Subcutaneous abdominal adipose tissue (tissue), 5 donors: Measurements from ENCODE around the gene PRTFDC1.

Source experiments
- H3K27ac ChIP-seq: one replicate; pipeline ENCODE4 v1.7.0; 2013; ENCODE audit warnings: low read depth, mild to moderate bottlenecking, inconsistent platforms, low read length, moderate library complexity
- H3K27me3 ChIP-seq, 5 donors: one replicate each; pipeline ENCODE4 v1.7.0; 2013; ENCODE audit warnings: low read length in 5 of 5, inconsistent platforms in 1 of 5; ENCODE audit not compliant: control insufficient read depth in 5 of 5, insufficient read depth in 4 of 5
- H3K36me3 ChIP-seq, 5 donors: one replicate each; pipeline ENCODE4 v1.7.0; 2013; ENCODE audit warnings: low read length in 5 of 5; ENCODE audit not compliant: control insufficient read depth in 5 of 5, insufficient read depth in 5 of 5
- H3K4me1 ChIP-seq, 5 donors: one replicate each; pipeline ENCODE4 v1.7.0; 2013; ENCODE audit warnings: low read length in 5 of 5, mild to moderate bottlenecking in 3 of 5, moderate library complexity in 1 of 5; ENCODE audit not compliant: control insufficient read depth in 5 of 5, insufficient read depth in 5 of 5
- H3K4me3 ChIP-seq, 5 donors: one replicate each; pipeline ENCODE4 v1.7.0; 2013; ENCODE audit warnings: low read length in 5 of 5, low read depth in 1 of 5
- H3K9ac ChIP-seq, 5 donors: one replicate each; pipeline ENCODE4 v1.7.0; 2013; ENCODE audit warnings: low read length in 5 of 5, mild to moderate bottlenecking in 4 of 5, moderate library complexity in 3 of 5
- H3K9me3 ChIP-seq, 5 donors: one replicate each; pipeline ENCODE4 v1.7.0; 2013; ENCODE audit warnings: low read length in 5 of 5; ENCODE audit not compliant: control insufficient read depth in 5 of 5
- donor health status: healthy.
- donor health status: healthy.
- donor health status: healthy.
- donor health status: healthy.
- donor health status: healthy.

PRTFDC1 gene

DNA sequence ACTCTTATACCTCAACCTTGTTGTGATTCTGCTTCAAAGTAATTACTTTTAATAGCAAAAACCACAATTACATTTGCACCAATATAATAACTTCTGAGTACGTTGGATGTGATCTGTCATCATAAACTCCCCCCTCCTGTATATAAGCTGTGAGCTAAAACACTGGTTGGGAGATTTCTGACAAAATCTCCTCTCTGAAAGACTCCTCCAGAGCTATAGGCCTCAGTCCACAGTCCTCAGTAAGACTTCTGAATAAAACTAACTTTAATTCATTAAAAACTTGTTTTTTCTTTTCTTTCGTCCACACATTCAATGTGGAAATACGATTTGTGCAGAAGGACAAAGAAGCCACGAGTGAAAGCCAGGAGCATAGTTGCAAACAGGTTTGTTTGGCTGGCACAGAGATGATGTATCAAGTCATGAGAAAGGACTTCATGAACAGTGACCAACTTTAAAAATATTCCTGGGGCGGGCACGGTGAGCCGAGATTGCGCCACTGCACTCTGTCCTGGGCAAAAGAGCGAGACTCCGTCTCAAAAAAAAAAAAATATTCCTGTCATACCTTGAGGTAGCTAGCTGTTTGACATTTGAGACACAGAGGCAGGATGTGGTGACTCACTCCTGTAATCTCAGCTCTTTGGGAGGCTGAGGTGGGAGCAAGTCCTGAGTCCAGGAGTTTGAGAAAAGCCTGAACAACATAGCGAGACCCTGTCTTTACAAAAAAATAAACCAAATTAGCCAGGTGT, 137.7 kb downstream of the PRTFDC1 start:
- H3K27me3 ChIP-seq = no peaks in the 10 kb centered on the region
- no peaks in the 10 kb centered on the region for H3K4me1 ChIP-seq
- H3K36me3 ChIP-seq = no peaks in the 10 kb centered on the region
- H3K4me3 ChIP-seq = no peak overlapping the region
- H3K27ac ChIP-seq = no peak overlapping the region
- H3K9me3 ChIP-seq = peaks cover 0 to 2% (median 0%) of the 10 kb centered on the region in 5 donors
- no peak overlapping the region for H3K9ac ChIP-seq

DNA sequence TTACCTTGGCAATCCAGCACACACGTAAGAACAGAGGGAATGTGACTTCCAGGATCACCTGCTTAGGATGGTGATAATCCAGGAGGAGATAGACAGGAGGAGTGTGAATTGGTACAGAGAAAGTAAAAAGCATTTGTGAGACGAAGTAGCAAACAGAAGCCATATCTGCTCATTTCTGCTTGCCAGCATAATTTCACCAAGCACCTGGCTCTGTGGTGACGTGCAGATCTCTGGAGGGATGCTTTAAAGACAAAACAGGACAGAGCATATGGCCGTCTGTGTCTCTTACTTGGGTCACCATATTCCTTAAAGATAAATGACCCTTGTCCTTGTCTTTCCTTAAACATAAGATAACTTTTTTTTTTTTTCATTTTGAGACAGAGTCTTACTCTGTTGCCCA, 138.6 kb downstream of the PRTFDC1 start:
- Histone ChIP-seq H3K4me1 (no peaks in the 10 kb centered on the region), H3K27me3 (no peaks in the 10 kb centered on the region), H3K27ac (no peak overlapping the region), H3K9me3 (peaks cover 0 to 2% (median 0%) of the 10 kb centered on the region in 5 donors), H3K4me3 (no peak overlapping the region), H3K36me3 (no peaks in the 10 kb centered on the region), H3K9ac (no peak overlapping the region)

DNA sequence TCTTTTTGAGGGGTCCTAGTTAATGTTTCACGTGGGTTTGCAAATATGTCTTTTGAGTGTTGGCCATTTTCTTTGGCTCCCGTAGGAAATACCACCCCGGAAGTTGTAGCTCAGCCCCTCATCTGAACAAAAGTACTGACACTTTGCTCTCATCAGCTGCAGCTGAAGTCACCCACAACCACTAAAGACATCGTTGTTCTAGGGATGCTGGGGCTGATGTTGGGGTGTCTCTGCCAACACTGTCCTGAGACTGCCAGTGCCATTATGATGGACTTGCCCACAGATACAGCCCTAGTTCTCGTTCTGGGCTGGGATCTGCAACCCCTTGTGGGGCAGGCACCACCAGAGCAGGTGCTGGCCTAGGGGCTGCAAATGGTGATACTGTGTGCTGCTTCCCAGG, 146.1 kb downstream of the PRTFDC1 start:
- Histone ChIP-seq H3K4me3 (no peak overlapping the region), H3K9ac (no peak overlapping the region), H3K27me3 (no peaks in the 10 kb centered on the region), H3K36me3 (no peaks in the 10 kb centered on the region), H3K27ac (no peak overlapping the region), H3K9me3 (no peaks in the 10 kb centered on the region), H3K4me1 (no peaks in the 10 kb centered on the region)

DNA sequence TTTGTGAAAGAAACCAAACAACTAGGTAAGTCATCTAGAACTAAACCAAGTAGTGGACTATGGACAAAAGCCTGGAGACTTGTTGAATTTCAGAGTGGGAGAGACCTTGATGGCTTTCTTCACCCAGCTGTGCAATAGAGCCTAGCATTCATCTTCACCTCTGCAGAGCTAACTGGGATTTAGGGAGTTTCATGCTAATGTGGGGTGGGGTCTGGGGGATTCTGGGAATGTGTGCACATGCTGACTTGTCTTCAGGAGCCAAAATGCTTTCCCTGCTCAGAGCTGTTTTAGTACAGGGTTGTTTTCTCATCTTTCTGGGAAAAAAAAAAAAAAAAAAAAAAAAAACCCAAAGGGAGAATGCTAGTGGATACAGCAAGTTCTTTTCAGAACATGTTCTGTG, 147.4 kb downstream of the PRTFDC1 start:
- Histone ChIP-seq H3K36me3 (no peaks in the 10 kb centered on the region), H3K4me3 (no peak overlapping the region), H3K27me3 (no peaks in the 10 kb centered on the region), H3K9me3 (no peaks in the 10 kb centered on the region), H3K27ac (no peak overlapping the region), H3K4me1 (no peaks in the 10 kb centered on the region), H3K9ac (no peak overlapping the region)

DNA sequence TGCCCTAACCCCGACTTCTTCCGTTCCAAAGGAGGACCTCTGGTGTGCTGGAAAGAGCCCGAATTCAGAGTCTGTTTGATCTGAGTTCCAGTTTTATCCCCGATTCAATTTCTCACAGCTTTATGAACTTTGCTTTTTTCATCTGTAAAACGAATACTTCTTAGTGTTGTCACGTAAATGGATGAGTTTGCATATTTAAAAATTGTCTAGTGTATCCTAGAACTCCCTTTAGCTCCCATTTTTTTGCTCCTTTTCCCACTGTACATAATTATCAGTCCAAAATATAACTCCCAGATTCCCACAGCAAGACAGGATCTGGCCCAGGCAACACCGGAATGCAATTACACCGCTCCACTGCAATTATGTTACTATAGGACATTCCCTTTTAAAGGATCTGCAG, 148.0 kb downstream of the PRTFDC1 start:
- Histone ChIP-seq H3K36me3 (no peaks in the 10 kb centered on the region), H3K9ac (no peak overlapping the region), H3K27me3 (no peaks in the 10 kb centered on the region), H3K4me3 (no peak overlapping the region), H3K27ac (no peak overlapping the region), H3K4me1 (no peaks in the 10 kb centered on the region), H3K9me3 (no peaks in the 10 kb centered on the region)

DNA sequence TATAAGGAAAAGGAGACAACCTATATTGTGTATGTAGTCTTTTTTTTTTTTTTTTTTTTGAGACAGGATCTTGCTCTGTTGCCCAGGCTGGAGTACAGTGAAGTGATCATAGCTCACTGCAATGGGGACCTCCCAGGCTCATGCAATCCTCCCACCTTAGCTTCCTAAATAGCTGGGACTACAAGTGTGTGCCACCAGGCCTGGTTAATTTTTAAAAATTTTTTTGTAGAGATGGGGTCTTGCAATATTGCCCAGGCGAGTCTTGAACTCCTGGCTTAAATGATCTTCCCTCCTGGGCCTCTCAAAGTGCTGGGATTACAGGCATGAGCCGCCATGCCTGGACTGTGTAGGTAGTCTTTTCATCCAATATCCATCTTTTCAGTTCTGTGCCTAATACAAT, 150.0 kb downstream of the PRTFDC1 start:
- H3K4me1 ChIP-seq = no peaks in the 10 kb centered on the region
- no peaks in the 10 kb centered on the region for H3K36me3 ChIP-seq
- no peaks in the 10 kb centered on the region for H3K9me3 ChIP-seq
- H3K27ac ChIP-seq = no peak overlapping the region
- no peaks in the 10 kb centered on the region for H3K27me3 ChIP-seq
- H3K9ac ChIP-seq = no peak overlapping the region
- no peak overlapping the region for H3K4me3 ChIP-seq

DNA sequence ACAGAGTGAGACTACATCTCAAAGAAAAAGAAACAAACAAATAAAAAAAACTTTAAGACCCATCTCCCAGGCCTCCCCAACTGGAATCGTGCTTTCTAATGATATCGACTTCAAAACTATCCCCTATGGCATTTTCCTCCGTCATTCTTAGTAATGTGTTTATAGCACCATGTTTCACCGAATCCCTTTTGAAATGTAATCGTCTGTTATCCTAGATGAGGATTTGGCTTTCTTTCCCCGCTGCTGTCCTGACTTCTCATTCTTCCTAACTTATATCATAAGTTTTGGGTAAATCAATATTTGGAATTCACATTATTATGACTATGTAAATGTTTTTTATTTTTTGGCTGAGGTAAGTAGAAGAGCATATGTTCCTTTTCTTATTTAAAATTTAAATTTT, 151.5 kb downstream of the PRTFDC1 start:
- H3K36me3 ChIP-seq = no peaks in the 10 kb centered on the region
- no peaks in the 10 kb centered on the region for H3K9me3 ChIP-seq
- H3K9ac ChIP-seq = no peak overlapping the region
- no peaks in the 10 kb centered on the region for H3K4me1 ChIP-seq
- H3K27ac ChIP-seq = no peak overlapping the region
- H3K4me3 ChIP-seq = no peak overlapping the region
- no peaks in the 10 kb centered on the region for H3K27me3 ChIP-seq
